GM19239 (cell line): ENCODE measurements around the gene SLC8A2.

Experiments
- DNase-seq: peaks from one replicate; pipeline ENCODE4 v3.0.0; 2011; ENCODE audit warnings: low spot score; ENCODE audit not compliant: insufficient read length
- FAIRE-seq: peaks from 2 replicates; lab custom pipeline; 2011; peaks lifted over from hg19 to GRCh38; lab: Jason Lieb, UNC

SLC8A2 gene

DNA sequence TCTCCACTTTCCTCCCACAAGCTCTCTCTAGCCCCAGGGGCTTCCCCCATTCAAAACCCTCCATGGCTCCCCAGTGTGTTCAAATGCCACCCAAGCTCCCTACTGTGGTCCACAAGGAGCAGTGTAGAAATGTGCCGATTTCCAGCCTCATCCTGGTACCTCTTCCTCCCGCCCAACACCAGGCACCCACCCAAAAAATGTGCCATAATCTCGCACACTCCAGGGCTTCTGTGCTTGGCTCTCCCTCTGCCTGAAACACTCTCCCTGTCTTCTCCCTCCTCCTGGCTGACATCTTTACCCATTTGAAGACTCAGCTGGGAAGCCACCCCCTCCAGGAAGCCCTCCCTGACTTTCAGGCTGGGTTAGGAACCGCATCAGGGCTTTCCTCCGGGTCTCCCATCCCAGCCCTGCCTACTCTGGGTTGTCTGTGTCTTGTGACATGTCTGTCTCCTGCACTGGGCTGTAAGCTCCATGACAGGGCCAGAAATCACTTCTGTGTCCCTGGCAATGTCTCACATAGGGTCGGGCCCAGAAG lies 35.7 kb downstream of the SLC8A2 start:
- FAIRE-seq (no peak), DNase-seq (no peak)

DNA sequence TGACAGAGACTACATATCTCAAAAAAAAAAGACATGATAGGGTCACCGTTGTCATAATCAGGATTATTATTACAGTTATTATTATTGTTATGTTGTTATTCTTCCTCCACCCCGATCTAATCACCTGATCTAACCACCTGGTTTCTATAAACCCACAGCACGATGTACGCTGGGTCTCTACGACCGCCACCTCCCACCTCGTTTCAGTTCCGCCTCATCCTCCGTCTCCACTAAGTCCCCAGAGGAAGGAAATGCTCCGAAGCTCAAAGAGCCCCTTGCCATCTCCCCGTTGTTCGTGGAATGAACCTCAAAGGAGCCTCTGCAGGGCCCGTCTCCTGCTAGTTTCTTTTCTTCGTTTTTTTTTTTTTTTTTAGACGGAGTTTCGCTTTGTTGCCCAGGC lies 36.5 kb downstream of the SLC8A2 start:
- DNase-seq: no peak
- FAIRE-seq: no peak

DNA sequence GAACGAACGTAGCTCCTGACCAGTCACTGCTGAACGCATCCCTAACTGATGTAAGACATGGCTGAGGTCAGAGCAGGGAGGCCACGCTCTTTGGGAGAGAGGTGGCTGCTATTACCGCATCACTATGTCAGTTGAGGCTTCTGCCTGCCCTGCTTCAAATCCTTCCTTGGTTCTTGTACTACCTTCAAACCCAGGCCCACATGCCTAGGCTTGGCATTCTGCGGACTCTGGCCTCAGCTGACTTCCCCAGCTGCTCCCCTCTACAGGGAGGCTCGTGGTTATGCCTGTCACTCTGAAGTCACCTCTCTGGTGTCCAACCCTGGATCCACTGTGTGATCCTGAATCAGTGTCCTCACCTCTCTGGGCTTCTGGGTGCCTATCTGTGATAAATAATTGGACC lies 37.6 kb downstream of the SLC8A2 start:
- no peak for DNase-seq

DNA sequence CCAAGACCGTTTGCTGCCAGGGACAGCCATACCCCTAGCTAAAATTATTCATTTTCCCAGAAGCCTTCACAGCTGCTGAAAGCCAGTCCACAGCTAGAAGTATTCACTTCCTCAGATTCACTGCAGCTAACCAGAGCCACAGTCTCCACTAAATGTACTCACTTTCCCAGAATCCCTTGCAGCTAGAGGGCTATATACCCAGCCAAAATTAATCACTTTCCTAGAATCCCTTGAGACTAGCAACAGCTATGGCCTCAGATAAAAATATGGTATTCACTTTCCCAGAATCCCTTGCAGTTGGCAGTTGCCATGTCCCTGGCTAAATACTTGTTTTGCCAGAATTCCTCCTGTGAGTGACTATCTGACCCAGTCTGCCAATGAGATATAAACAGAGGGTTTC lies 38.6 kb downstream of the SLC8A2 start:
- no peak for FAIRE-seq

More for the DNA sequence above, 37.6 kb downstream of the SLC8A2 start:
- FAIRE-seq: no peak

DNA sequence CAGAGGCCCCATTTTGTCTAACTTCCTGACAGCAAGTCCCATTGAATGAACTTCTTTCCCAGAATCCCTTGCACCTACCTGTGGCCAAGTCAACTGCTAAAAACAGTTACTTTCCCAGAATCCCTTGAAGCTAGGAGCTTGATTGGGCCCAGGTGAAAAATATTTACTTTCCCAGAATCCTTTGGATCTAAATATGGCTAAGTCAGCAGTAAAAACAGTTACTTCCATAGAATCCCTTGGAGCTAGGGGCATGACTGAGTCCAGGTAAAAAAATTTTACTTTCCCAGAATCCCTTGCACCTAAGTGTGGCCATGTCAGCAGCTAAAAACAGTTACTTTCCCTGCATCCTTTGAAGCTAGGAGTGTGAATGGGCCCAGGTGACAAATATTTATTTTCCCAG lies 39.2 kb downstream of the SLC8A2 start:
- no peak for FAIRE-seq
- DNase-seq: no peak

More for the DNA sequence above, 38.6 kb downstream of the SLC8A2 start:
- no peak for DNase-seq

DNA sequence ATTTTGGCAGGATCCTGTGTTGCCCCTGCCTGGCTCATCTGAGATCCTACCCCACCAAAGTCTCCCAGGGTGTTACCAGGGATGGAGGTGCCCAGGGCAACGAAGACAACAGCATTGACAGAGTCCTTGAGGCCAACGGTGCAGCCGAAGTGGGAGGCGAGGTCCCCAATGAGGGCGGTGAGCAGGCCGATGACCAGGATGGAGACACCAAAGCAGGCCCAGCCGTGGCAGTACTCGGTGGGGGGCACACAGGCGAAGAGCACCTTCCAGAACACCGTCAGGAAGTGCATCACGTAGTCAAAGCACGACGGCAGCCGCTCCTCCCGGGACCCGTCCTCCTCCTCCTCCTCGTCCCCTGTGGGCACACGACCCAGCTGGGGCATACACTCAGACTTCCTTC lies 39.6 kb downstream of the SLC8A2 start:
- FAIRE-seq: no peak
- no peak for DNase-seq

DNA sequence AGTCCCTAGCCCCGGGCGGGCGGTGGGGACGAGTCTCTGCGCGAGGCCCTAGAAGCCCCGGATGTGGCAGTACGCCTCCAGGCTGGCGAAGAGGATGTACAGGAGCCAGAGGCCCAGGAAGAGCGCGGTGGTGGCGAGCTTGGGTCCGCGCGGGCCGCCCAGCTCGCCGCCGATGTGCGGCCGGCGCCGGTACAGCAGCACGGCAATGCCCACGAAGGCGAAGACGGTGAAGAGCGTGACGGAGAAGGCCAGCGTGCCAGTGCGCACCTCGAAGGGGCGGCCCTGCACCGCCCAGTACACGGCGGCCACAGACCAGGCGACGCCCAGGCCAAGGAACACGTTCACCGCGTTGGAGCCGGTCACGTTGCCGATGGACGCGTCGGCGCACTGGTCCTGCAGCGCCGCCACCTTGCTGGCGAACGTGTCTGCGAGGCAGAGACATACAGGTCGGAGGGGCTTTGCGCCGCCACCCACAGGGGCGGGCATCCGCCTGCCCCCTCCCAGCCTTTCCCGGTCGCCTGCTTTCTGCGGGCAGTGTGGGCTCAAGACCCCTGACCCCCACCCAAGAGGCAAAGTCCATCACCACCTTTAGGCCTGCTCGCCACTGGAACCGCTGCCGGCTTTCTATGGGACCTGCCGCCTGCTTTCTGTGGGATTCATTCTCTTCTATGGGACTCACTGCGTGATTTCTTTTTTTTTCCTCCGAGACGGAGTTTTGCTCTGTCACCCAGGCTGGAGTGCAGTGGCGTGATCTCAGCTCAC lies 41.5 kb downstream of the SLC8A2 start:
- FAIRE-seq (no peak), DNase-seq (no peak)

DNA sequence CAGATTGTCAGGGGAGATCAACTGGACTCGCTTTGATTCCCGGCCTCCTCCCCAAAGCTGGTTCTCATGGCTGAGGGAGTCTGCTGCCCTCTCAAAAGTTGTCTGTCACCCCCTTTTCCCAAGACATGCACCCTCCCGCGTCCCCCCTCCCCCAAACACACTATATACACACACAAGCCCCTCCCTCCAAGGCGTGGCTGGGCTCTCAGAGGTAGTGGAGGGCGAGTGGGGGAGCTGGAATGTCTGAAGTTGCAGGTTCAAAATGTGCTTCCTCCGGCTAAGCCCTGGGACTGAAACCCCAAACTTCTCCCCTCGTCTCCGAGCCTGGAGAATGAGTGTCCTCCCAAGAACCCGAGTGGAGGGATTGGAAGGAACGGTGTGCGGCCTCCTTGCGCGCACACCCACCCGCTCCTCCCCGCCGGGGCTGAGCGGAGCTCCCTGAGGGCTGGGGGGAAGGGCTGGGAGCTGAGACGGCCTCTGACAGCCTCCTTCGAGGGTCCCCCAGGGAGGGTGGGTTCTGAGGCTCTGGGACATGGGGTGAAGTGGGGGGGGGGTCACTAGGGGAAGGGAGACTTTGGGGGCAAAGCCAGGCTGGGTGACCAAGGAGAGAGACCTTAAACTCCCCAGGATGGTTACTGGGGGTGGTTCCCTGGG lies 42.4 kb downstream of the SLC8A2 start:
- DNase-seq (no peak), FAIRE-seq (no peak)

DNA sequence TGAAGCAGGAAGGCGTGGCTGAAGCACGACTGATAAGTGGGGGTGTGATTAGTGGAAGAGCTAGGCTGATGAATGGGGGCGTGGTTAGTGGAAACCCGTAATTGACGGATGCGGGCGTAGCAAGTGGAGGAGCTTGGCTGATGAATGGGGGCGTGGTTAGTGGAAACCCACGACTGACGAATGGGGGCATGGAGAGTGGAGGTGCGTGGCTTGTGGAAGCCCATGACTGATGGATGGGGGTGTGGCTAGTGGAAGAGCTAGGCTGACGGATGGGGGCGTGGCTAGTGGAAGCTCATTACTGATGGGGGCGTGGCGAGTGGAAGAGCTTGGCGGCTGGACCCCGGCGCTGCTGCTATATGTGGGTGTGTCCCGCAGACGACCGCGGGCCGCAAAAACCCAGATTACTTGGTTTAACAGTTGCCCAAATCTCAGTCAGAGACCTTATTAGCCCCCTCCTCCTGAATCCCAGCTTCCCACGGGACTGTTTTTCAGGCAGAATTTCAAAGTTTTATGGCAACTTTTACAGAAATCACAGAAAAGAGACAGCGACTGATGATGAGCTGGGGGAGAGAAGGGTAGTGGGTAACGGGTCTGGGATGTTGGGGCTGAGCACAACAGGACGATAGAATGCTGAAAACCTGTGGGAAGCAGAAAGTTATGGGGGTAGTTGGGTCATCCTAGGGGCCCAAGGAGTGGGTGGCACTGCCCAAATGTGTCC lies 43.4 kb downstream of the SLC8A2 start:
- FAIRE-seq (peak; percentile 93), DNase-seq (peak; percentile 86)

DNA sequence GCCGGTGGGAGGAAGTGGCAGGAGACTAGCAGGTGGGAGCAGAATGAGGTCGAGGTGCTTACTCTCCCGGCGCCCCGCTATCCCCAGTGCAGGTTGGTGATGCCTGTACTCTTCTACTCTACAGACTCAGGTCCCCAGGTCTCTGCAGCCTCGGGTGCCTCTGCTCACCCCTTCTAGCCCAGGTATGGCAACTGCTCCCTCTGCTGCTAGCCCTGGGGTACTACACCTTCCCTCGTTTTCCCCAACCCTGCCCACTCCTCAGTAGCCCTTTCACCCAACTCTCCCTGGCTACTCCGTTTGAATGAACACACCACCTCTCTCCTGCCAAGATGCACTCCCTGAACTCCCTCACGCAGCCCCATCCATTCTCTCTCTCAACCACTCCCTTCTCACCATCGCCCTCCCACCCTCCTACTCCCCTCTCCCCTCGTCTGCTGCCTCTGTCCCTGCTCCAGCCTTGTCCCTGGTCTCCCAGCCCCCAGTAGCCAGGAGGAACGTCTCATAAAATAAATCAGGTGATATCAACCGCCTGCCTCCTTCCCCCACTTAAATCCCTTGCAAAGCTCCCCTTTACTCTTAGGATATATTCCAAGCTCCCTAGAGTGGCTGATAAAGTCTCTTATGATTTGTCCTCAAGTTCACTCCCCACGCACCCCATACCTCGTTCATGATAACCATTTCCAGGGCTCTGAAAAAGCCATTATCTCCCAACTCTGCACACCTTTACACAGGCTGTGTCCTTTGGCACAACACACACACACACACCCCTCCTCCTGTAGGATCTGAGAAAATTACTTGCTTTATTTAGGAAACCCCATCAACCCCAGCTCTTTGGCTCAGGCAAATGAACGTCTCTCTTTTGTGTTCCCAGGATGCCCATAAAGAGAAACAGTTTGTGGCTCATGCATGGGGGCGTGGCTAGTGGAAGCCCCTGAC lies 44.2 kb downstream of the SLC8A2 start:
- DNase-seq: peak; percentile 86
- peak; percentile 88 for FAIRE-seq

DNA sequence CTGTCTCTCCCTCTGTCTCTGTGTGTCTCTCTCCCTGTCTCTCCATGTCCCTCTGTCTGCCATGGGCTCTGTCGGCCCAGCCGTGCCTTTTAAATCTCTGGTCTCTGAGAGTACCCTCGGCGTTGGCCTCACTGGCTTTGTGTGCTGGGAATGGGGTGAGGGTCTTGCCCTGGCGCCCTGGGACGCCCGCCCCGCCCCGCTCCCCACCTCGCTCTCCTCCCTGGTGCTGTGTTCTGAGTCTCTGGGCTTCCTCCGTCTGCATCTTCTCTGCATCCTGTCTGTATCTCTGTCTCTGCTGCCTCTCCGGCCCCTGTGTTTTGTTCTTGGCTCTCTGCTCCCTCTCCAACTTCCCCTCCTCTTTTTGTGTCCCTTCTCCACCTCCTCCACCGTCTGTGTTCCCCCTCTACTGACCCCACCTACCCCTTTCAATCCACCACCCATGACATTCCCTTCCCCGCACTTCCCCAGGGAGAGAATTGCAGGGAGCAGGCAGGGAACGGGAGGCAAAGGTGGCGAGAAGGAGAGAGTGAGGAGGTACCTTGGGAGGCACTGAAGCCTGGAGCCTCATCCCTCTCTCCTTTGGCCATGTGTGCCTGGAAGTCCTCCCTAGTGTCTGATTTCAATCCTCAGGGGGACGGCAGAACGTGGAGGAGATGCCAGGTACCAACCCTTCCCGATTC lies 48.4 kb downstream of the SLC8A2 start:
- DNase-seq: no peak
- no peak for FAIRE-seq

DNA sequence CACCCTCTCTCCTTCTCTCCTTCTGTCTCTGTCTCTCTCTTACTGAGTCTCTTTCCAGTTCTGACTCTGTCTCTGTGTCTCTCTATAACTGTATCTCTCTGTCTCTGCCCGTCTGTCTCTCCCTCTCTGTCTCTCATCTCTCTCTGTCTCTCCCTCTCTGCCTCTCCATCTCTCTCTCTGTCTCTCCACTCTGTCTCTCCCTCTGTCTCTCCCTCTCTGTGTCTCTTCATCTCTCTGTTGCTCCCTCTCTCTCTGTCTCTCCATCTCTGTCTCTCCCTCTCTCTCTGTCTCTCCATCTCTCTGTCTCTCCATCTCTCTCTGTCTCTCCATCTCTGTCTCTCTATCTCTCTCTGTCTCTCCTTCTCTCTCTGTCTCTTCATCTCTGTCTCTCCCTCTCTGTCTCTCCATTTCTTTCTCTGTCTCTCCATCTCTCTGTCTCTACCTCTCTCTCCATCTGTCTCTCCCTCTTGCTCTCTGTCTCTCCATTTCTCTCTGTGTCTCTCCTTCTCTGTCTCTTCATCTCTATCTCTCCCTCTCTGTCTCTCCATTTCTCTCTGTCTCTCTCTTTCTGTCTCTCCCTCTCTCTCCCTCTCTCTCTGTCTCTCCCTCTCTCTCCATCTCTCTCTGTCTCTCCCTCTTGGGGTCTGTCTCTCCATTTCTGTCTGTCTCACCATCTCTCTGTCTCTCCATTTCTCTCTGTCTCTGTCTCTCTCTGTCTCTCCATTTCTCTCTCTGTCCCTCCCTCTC lies 49.1 kb downstream of the SLC8A2 start:
- FAIRE-seq (no peak), DNase-seq (no peak)

DNA sequence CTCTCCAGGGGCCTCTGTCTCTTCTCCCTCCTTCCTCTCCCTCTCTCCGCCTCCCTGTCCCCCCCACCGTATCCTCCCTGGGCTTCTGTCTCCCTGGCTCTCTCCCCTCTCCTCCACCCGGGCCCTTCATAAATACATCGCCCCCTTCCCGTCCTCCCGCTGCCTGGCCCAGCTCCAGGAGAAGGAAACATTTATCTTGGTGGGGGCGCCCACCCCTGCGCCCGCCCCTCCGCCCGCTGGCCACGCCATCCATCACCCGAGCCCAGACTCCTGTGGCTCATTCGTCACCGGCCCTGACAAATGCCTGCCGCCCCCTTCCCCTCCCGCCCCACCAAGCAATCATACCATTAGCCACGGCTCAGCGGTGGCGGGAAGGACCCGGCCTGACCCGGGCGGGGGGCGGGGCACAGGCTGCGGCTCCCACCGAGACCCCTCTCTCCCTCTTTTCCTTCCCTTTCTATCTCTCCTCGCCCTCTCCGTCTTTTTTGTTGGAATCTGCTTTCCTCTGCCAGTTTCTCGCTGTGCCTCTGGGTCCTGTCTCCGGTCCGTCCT lies 49.8 kb downstream of the SLC8A2 start:
- no peak for FAIRE-seq
- no peak for DNase-seq

DNA sequence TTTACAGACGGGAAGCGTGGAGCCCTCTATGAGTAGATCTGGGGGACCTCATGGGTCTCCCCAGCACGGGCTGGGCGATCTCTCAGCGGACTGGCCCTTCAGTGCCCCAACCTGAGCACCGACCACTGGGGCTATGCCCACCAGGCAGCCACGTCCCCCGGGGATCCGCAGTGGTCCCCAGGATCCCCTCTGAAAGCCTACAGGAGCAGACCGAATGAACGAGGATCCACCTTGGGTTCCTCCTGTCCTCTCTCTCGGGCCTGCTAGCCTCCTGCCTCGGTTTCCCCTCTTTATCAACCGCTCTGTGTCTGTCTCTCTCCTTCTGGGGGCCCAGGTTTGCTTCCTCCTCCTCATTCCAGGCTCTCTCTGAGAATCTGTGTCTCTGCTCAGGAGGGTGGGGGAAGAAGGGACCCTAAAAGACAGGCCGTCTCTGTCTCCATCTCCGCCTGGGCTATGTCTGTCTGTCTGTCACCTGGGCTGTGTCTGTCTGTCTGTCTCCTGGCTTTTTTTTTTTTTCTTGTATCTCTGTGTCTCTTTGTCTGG lies 50.4 kb downstream of the SLC8A2 start:
- FAIRE-seq (no peak), DNase-seq (no peak)

DNA sequence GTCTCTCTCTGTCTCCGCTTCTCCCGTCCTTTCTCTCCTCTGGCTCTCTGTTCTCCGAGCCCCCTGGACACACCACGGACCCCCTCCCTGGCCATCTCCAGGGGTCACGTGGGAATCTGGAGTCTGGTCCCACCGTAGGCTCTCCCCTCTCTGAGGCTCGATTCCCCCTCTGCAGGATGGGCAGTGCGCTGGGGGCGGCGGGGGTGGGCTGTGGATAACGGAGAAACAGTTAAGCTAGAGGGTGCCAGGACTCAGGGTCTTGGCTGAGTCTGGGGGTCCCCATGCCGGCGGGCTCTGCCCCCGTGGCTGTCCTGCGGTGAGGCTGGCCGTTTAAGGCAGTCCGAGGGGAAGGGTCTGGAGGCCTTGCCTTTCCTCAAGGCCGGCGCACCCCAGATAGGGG lies 51.9 kb downstream of the SLC8A2 start:
- DNase-seq: no peak
- no peak for FAIRE-seq

DNA sequence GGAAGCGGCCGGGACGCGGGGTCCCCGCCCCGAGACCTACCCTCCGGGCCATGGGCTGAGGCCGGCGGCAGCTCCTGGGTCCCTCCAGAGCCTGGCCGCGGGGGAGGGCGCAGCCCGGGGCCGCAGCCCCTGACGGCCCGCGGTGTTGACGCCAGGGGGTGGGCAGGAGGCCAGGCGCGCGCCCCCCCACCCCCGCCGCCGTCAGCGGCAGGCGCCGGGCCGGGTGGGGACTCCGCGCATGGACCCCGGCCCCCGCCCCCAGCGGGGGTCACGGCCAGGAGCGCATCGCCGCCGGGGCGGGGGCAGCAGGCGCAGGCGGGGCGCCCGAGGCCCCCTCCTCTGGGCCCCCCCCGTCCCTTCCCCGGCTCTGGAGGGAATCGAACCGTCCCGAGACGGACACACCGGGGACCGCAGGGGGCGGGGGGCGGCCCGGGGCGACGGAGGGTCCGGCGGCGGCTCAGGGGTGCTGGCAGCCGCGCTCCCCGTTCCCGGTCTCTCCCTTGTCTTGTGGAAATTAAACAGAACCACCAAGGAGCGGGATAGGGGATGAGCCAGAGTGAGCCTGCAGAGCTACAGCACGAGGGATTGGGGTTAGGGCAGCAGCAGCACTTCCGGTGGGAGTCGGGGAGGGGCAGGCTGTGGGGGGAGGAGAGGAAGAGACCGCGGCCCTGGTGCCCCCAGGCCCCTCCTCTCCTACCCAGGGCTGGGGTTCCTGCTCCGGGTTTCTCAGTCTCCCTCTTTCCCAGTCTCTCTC lies 52.5 kb downstream of the SLC8A2 start, which contains the start of gene MEIS3:
TSS of gene MEIS3 (minus strand) at position 498 of the 754 bp plus-strand sequence. CDS start at position 52, 446 bp downstream.
- FAIRE-seq: no peak
- DNase-seq: no peak

DNA sequence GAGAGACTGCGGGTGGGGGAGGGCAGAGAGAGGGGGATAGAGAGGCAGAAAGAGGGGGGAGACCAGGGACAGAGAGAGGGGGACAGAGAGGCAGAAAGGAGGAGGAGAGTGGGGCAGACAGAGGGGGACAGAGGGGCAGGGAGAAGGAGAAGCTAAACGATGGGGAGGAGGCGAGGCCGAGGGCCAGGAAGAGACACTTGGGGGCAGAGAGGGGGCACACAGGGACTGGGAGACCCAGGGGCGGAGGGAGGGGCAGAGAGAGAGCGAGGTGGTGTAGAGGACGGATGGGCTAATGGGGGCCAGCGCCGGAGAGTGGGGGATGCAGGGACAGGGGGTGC lies 53.0 kb downstream of the SLC8A2 start:
- DNase-seq (no peak), FAIRE-seq (no peak)
